SW 1271 (cell line): ENCODE data around the gene NAA40.
A peak's percentile ranks its signal among the peaks of the same experiment; 100 is the strongest.

ENCODE experiments used
- DNase-seq, 2 experiments: peaks; one replicate each; lab custom pipeline; 2025; lab: John Stamatoyannopoulos, UW

Gene NAA40

DNA sequence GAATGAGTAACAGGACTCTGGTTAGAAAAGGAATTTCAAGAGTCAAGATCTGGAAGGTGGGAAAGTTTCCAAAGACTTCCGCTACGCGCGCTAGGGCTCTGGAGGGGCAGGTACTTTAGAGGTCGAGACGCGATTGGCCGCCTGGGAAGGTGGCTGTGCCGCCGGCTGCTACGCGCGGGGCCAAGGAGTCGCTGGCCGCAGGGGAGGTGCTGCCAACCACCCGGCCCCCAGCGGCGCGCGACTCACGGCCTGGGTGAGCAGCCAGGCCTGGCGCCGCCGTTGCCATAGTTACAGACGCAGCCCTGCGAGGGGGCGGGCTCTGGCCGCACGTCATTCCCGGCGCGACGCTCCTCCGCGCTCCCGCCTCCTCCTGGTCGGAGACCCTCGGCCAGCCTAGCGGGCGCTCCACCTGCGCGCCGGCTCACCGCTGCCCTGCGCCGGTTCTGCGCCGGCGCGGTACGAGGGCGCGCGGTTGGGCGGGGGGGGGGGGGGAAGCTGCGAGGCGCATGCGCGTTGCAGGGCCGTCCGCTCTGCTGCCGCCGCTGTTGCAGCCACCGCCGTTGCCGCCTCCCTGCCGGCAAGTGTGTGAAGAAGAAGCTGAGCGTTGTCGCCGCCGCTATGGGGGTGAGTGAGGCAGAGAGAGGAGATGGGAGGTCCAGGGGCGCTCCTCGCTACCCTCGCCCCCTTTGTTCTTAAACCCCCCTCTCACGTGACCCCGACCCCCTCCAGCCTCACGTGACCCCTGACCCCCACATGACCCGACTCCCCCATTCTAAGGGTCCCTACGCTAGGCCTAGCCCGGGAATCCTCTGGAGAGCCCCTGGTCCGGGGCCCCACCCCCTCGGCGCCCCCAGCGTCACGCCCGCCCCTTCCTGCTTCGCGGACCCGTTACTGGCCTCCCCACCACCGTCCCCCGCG, at the start of gene NAA40:
NAA40 (plus strand) TSS at position 524 of the 918 bp plus-strand sequence; CDS start at position 619, 95 bp downstream.
- DNase-seq = peak; percentile 89 to 96

DNA sequence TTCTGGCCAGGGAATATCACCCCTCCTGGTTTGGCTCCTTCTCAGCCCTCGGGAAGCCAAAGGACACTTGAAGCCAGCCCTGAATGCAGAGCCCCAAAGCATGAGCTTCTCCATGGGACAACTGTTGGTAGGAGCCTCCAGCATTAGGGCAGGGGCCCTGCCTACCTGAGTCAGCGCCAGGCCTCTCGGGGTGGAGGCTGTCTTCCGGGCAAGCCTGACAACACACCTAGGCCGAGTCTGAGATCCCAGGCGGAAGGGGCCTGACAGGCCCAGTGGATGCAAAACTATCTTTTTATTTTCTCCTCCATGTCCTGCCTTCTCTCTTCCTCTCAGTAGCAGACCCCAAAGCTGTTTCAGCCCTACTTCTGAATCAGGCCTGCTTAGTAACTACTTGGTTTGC, 49.5 kb upstream of the NAA40 start:
- DNase-seq = no peak

DNA sequence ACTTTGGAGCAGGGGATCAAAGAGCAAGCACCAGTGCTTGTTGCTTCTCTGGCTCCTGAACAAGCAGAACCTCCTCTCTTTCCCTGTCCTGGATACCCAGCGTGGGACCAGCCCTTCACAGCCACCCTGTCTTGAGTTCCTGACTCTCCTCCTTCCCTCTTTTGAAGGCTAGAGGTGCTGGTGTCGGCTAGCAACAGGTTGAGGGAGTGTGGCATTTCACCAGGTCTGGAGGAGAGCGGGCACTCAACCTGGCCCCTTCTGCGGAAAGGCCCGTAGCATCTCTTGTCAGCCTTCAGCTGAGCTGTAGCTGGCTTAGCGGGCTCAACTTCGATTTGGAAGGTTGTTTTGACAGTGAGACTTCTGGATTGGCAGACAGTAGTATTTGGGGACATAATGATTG, 48.4 kb upstream of the NAA40 start:
- DNase-seq = no peak

DNA sequence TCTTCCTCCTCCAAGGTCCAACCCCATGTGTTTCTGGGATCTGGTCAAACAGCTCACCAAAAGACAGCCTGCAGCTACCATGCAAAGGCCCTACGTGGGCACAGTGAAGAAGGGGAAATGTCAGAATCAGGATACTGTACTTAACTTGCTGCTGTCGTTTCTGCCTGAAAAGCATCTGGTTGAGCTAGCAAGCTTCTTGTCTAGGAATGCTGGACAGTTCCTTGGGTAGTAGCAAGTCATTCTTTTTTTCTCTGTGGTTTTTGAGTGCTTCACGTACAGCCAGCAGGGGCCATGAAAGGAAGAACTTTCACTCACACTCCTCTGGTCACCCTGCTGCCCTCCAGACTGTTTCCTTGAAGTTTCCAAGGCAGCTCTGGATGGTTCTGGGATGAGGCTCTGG, 46.6 kb upstream of the NAA40 start:
- no peak for DNase-seq

DNA sequence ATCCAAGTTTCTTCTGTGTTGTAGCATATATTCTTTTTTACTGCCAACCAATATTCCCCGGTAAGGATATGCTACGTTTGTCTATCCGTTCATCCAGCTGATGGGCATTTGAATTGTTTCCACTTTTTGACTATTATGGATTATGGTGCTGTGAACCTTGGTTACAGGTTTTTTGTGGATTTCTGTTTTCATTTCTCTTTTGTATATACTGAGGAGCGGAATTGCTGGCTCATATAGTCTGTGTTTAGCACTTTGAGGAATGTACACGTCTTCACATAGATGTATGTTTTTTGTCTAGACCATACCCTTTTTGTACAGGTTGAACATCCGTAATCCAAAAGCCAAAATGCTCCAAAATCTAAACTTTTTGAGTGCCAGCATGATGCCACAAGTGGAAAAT, 45.4 kb upstream of the NAA40 start:
- DNase-seq = no peak

DNA sequence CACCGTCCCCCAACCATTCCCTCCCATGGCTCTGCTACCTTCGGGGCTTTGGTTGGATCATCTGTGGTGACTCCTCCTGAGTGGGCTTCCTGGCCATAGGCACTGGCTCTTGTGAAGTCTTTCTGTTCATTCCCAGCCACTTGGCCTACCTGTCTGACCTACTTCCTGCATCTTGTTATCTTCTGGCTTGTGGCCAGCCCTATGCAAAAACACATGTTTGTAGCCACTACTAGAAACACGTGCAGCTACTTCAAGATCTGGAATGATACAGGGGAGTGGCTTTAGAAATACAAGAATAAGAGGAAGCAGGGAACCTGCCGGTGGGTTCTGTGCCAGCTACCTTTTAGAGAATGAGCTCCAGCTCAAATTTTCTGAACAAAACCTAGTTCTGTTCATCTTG, 42.7 kb upstream of the NAA40 start:
- DNase-seq = no peak

DNA sequence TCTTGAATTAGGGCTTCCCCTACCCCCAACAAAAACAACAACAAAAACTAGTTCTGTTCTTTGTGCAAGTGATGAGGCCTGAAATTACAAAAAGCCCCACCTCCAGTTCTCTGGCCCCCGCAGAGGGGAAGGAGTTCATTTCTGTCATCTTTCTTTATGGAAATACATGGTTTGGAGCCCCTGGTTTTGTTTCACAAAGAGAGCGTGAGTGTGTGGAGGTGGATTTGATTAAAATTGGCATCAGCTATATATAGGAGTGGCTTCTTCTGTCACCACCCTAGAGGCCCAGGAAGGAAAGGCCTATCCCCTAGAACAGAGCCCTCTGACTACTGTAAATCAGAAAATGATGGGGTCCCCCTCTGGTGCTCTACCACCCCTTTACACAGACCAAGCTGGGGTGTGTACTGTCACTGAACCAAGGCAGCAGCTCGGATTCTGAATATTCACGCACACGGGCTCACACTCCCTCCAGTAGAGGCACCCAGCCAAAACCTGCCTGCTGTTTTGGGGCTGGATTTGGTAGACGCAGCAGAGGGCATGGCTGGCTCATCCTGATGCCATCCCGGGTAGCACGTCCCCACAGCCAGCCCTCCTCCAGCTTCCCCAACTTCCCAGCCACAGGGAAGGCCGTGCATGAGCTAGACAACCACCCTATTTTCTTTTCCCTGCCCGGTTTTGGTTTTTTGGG, 41.2 kb upstream of the NAA40 start:
- no peak for DNase-seq

DNA sequence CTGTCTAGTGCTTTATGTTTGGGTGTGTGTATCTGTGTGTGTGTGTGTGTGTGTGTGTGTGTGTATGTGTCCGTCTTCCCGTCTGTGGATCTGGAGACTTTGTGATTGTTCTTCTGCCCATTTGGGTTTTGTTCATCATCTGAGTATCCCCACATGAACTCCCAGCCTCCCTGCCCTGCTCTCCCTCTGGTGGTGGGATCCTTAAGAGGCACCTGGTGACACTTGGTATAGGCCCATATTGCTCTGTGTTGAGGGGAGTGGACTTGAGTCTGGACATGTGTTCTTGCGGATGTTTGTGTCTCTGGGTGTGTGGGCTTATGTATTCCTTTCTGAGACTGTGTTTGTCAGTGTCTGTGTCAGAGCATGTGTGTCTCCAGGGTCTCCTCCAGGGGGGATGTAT, 37.1 kb upstream of the NAA40 start:
- DNase-seq = no peak

DNA sequence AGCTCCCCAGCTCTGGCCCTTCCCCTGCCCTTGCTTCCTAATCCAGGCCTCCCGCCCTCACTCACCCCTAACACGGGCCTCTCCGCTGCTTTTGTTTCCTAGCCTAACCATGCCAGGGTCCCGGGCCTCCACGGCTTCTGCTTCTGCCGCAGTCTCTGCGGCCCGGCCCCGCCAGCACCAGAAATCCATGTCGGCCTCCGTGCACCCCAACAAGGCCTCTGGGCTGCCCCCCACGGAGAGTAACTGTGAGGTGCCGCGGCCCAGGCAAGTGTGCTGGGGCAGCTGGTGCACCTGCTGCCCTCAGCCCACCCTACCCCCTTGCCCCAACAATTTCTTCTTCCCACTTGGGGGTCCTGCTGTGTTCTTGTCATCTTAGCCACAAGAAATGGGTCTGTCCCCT, 34.9 kb upstream of the NAA40 start:
- no peak for DNase-seq

DNA sequence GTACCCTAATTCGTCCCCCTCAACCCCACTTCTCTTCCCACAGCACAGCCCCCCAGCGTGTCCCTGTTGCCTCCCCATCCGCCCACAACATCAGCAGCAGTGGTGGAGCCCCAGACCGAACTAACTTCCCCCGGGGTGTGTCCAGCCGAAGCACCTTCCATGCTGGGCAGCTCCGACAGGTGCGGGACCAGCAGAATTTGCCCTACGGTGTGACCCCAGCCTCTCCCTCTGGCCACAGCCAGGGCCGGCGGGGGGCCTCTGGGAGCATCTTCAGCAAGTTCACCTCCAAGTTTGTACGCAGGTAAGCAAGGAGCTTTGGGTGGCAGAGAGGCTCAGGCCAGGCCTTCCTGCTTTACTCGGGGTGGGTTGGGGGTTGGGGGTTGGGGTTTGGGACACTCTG, 34.1 kb upstream of the NAA40 start:
- DNase-seq = no peak

DNA sequence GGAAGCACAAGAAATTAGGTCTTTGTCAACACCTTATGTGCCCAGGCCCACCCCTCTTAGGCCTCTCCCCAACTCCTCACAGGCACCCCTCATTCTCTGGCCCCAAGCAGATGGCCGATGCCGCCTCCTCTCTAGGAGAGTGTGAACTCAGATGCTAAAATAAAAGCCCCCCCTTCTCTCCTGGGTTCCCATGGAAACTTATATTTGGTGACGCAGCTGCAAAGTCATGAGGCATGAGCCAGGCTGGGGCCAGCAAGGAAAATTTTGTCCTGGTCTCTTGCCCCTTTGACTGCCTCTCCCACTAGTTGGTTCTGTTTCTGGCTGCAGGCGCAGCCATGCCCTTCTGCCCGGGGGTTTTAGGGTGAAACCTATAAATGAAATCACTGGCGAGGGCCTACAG, 33.6 kb upstream of the NAA40 start:
- no peak for DNase-seq

DNA sequence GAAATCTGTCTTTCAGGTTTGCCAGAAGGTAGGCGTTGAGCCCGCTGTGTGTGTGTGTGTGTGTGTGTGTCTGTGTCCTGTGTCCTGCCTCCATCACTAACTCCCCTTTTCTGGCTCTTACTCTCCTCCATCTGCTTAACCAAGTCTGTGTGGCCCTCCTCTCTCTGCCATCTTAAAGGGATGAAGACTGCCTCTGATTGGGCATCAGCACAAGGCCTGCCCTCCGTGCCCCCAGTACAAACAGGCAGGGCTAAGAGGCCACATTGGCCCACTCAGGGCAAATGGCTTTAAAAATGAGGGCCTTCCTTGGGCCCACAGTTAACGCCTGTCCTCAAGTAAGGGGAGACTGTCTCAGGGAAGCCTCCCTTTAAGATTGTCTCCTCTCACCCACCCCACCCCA, 32.7 kb upstream of the NAA40 start:
- no peak for DNase-seq

DNA sequence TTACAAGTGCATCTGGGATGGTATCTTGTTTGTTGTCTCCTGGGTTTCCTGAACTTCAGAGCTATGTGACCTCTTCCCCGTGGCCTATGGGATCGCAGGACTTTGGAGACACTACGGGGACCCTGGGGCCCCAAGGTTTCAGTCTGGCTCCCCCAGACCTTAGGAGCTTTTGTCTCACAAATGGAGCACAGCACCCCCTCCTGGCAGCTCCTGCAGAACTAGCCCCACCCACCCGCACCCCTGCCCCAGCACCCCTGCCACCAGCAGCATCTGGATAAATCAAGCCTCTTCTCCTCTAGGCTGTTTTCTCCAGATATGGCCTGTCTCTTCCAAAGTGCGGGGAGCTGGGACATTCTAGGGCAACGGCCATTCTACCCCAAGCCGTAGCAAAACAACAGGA, 32.2 kb upstream of the NAA40 start:
- DNase-seq = no peak

DNA sequence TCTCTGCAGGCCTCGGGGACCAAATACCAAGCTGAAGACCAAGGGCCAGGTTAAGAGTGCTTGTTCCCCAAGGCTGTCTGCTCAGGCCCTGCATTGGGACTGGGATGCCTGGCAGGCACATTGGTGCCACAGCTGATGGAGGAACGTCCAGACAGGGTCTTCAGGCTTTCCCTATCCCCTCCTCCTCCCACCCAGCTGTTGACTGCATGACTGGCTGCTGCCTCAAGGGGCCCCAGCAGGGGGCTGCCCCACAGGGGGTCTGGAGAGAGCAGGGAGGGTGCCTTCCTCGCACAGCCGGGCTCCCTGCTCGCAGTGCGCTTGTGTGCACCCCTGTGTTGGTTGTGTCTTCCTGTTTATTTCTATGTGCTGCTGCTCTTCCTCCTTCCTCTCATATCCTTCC, 31.7 kb upstream of the NAA40 start:
- no peak for DNase-seq

DNA sequence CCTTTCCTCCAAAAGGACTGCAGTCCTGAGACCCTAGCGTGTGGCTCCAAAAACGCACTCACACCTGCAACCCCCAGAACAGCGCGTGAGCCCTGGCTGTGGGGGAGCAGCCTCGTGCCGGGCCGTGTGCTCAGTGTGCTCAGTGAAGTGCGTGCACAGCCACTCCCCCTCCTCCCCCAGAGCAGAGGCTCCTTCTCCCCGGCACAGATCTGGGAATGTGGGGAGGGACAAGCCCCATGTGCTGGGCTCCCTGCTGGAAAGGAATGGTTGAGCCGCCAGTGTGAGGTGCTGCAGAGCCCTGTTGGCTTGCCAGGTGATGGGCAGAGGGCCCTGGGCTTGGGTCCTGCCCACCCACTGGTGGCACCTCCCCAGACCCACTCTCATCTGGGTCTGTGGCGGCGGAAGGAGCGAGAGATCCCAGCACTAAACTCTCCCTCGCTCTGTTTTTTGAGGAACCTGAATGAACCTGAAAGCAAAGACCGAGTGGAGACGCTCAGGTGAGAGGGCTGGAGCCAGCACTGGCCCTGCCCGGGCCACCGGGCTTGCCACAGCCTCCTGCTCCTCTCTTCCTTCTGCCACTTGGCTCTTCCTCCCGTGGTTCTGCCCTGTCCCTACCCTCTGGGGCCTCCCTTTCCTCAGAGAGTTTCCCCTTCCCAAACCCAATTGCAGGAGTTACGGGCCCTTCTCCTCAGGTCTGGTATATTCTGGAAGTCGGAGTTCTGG, 30.8 kb upstream of the NAA40 start:
- no peak for DNase-seq

DNA sequence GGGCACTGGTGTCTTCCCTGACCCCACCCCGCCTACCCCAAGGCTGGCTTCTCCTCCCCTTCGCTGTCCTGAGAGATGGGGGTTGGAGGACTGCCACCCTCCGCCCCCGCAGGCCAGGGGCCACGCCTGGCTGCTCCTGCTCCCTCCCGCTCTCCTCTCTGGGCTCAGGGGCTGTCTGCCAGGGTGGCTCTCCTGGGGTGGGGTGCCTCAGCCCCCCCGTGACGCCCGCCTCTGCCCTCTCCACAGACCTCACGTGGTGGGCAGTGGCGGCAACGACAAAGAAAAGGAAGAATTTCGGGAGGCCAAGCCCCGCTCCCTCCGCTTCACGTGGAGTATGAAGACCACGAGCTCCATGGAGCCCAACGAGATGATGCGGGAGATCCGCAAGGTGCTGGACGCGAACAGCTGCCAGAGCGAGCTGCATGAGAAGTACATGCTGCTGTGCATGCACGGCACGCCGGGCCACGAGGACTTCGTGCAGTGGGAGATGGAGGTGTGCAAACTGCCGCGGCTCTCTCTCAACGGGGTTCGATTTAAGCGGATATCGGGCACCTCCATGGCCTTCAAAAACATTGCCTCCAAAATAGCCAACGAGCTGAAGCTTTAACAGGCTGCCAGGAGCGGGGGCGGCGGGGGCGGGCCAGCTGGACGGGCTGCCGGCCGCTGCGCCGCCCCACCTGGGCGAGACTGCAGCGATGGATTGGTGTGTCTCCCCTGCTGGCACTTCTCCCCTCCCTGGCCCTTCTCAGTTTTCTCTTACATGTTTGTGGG, 30.0 kb upstream of the NAA40 start:
- DNase-seq = no peak

DNA sequence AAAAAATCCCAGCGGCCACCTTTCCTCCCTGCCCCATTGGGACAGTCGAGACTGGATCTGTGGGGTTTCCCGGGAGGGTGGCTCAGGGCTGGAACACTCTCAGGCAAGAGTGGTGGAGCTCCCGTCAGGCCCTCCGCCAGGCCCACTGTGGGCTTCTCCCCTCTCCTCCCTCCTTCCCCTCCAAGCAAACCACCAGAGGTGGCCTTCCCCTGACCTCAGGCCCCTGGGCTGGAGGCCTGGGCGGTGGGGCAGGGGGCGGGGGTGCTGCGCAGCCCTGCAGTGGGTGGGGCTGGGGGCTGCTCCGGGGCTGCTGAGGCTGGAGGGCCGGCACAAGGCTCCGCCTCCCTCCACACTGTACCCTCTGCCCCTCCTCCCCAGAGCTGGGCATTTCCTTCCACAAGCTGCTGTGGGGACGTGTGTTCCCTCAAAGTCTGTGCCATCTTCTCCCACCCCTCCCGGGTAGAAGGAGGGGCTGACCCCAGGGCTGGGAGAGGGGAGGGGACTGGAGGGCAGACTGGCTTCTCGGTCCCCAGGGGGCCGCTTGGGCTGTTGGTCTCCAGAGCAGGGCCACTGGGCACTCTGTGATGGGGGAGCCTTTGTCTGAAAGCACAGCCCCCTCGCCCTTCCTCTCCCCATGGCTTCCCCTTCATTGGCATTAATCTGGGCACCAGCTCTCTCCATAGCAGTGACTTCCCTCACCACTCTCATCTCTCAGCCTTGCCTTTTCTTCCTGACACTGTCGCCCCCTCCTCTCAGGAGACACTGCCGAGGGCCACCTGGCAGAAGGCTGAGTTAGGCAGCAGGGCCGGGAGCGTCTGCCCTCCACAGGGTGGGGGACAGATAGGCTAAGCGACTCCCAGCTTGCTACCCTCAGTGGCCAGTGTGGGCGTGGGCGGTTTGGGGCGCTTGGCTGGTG, 29.0 kb upstream of the NAA40 start:
- DNase-seq = no peak

DNA sequence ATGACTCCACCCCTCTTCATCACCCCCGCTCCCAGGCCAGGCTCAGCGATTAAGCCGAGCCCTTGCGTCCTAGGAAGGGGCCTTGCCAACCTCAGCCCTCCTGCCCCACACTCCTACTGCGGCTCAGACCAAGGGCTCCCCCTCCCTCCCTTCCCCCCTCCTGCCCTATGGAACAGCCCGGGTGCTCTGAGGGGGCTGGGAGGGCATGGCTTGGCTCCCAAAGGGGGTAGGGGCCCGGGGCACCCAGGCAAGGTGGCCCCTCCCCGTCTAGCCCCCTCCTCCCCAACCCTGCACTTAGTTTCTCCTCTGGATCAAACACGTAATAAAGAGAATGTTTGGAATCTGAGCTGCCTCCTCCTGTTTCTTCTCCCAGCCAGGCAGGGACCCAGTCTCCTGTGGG, 28.1 kb upstream of the NAA40 start:
- DNase-seq = no peak

DNA sequence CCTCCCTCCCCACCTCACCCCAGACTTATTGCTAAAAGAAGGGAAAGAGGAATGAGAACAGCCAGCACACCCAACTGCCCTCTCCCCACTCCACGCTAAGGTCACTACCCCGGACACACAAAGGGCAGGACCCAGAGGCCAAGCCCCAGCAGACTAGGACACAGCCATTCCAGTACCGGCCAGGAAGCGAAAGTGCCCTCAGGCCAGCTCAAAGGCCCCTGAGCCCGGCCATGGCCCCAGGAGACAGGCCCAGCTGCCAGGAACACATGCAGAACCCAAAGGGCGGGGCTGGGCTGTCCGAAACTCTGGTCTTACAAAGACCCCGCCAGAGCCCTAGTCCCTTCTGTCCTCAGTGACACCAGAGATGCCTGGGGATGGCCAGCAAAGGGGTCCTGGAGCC, 27.4 kb upstream of the NAA40 start:
- no peak for DNase-seq

DNA sequence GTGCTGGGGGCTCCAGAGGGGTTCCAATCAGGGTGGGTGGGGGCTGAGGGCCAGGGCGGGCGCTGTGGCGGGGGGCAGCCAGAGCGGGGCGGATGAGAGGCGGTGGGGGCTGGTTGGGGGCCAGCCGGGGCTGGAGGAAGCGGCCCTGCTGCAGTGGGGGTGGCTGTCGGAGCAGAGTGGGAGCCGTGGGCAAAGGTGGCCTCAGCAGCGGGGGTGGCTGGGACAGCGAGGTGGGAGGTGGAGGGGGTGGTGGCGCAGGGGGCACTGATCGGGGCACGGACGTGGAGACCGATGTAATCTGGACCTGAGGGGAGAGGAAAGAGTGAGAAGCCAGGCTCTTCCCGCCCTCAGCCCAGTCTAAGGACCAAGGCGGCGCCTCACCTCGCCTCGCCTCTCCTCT, 26.9 kb upstream of the NAA40 start:
- no peak for DNase-seq

DNA sequence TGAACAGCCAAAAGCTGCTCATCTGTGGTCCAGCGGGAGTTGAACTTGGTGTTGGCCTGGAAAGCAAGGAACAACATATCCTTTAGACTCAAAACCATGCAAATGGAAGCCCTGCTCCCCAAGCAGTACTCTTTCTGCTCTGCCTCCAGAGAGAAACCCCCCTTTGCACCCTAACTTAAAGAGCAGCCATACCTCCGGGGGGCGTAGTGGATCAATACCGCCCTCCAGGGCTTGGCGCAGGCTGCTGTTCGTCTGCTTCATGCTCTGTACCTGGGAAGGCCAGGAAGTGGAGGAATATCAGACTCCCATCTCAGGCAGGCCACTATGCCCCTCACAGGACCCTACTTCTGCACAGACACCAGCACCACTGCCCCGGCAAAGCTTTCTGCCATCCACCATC, 26.1 kb upstream of the NAA40 start:
- no peak for DNase-seq
